Measurements from ENCODE around the gene SPTSSA. TPM values are rescaled to one million over a fixed set of nuclear protein-coding genes. Genes with fewer than 3 reads are reported as not detected.

Gene SPTSSA
- total RNA-seq, 3 donors from 2014 or later, result 6.2 to 7.2 (median 6.6) TPM

Other genes starting within 250 kb of the SPTSSA start
- gene EAPP, start 77.5 kb upstream of the SPTSSA start, total RNA-seq, result 10 to 100 TPM; 34.8 to 38.9 (median 35.7) TPM
- gene SNX6, start 167.9 kb upstream of the SPTSSA start, total RNA-seq, result 10 to 100 TPM; 58.0 to 59.6 (median 59.4) TPM